T-cell (primary cell): ENCODE results near the gene MINDY4B. TPM values are rescaled to one million over a fixed set of nuclear protein-coding genes. Genes with fewer than 3 reads are reported as not detected.

Experiments
- ATAC-seq, 4 experiments: fragments of 200-7000 bp in 3 of 4; fragments of 150-1000 bp in 1 of 4; cut with Tn5 transposase; replicated peaks in 1 of 4; 1 replicate in 3 of 4; 2 replicates in 1 of 4; pipeline ENCODE4 v1.10.0; 2021; ENCODE audit warnings: moderate library complexity in 3 of 4, mild to moderate bottlenecking in 2 of 4, moderate number of reproducible peaks in 1 of 4
- CTCF ChIA-PET, 2 donors: fragments of 300-600 bp; sonication (Branson Sonifier 250); formaldehyde crosslinking; loops; one replicate each; lab custom pipeline; 2022; ENCODE audit warnings: antibody characterized with exemption in 2 of 2; lab: Charles Lee
- POLR2A ChIA-PET, 2 donors: fragments of 300-600 bp; sonication (Branson Sonifier 250); formaldehyde crosslinking; loops; one replicate each; lab custom pipeline; 2022; ENCODE audit warnings: antibody characterized with exemption in 2 of 2; lab: Charles Lee
- DNase-seq, 35 experiments: peaks; one replicate each; pipeline versions ENCODE4 v3.0.0 to v3.0.0-alpha.2; 2013 to 2023
- H3K27ac ChIP-seq: one replicate; pipeline ENCODE4 v1.5.1; 2013; ENCODE audit warnings: low read length
- H3K27me3 ChIP-seq, 2 experiments: replicated peaks in 1 of 2; 1 replicate in 1 of 2; 2 replicates in 1 of 2; pipeline versions ENCODE4 v1.6.1 to v1.7.0; 2013; ENCODE audit warnings: low read length in 1 of 2, mixed read lengths in 1 of 2; ENCODE audit not compliant: control insufficient read depth in 2 of 2, insufficient read depth in 2 of 2; ENCODE audit errors: extremely low read depth in 1 of 2
- H3K36me3 ChIP-seq, 2 donors: 1 replicate in 1 of 2; 2 replicates in 1 of 2; pipeline versions ENCODE4 v1.6.1 to v1.7.0; 2013; ENCODE audit warnings: low read length in 1 of 2; ENCODE audit not compliant: control insufficient read depth in 2 of 2, insufficient read depth in 1 of 2; ENCODE audit errors: extremely low read depth in 1 of 2
- H3K4me1 ChIP-seq, 2 experiments: 1 replicate in 1 of 2; 2 replicates in 1 of 2; pipeline versions ENCODE4 v1.6.1 to v1.7.0; 2013; ENCODE audit warnings: low read length in 2 of 2, mixed read lengths in 1 of 2; ENCODE audit not compliant: insufficient read depth in 2 of 2, control insufficient read depth in 1 of 2; ENCODE audit errors: extremely low read depth in 1 of 2
- H3K4me3 ChIP-seq, 2 donors: 1 replicate in 1 of 2; 2 replicates in 1 of 2; pipeline versions ENCODE4 v1.5.1 to v1.7.0; 2013; ENCODE audit warnings: mild to moderate bottlenecking in 2 of 2, low read length in 1 of 2, moderate library complexity in 1 of 2; ENCODE audit not compliant: control insufficient read depth in 1 of 2; ENCODE audit errors: extremely low read depth in 1 of 2
- H3K9me3 ChIP-seq: 2 replicates; pipeline ENCODE4 v1.7.0; 2013
- H3K27ac Mint-ChIP-seq, 2 donors: one replicate each; pipeline ENCODE4 v1.8.0; 2020 to 2021; ENCODE audit warnings: mild to moderate bottlenecking in 2 of 2, mixed read lengths in 2 of 2
- H3K27me3 Mint-ChIP-seq, 2 donors: one replicate each; pipeline ENCODE4 v1.8.0; 2021 to 2022; ENCODE audit warnings: mixed read lengths in 2 of 2
- H3K36me3 Mint-ChIP-seq: one replicate; pipeline ENCODE4 v1.8.0; 2021; ENCODE audit warnings: mixed read lengths
- H3K4me1 Mint-ChIP-seq, 3 donors: one replicate each; pipeline ENCODE4 v1.8.0; 2020 to 2022; ENCODE audit warnings: mixed read lengths in 3 of 3, mild to moderate bottlenecking in 1 of 3
- H3K4me3 Mint-ChIP-seq, 3 donors: one replicate each; pipeline ENCODE4 v1.8.0; 2020 to 2022; ENCODE audit warnings: mild to moderate bottlenecking in 3 of 3, mixed read lengths in 3 of 3, moderate library complexity in 3 of 3
- H3K9me3 Mint-ChIP-seq, 3 donors: one replicate each; pipeline ENCODE4 v1.8.0; 2020 to 2022; ENCODE audit warnings: mixed read lengths in 3 of 3
- WGBS: methylation state at CpG from one replicate; pipeline ENCODE4 v1.1.5; 2013; ENCODE audit warnings: missing lambda C conversion rate; ENCODE audit not compliant: insufficient coverage; 5-methylcytosine and 5-hydroxymethylcytosine counted together
- total RNA-seq, 35 experiments: library from RNA in 6 of 35; stranded (reverse) in 6 of 35; fragments of 120-200 nt in 1 of 35; gene quantifications; one replicate each; pipeline versions ENCODE4 v1.2.1 to v1.2.4 and lab custom pipeline; 2013 to 2026

Gene MINDY4B
- total RNA-seq, 5 donors from 2014 or later (not counting 1 experiment from before 2014, with no cell fraction given), result not detected

DNA sequence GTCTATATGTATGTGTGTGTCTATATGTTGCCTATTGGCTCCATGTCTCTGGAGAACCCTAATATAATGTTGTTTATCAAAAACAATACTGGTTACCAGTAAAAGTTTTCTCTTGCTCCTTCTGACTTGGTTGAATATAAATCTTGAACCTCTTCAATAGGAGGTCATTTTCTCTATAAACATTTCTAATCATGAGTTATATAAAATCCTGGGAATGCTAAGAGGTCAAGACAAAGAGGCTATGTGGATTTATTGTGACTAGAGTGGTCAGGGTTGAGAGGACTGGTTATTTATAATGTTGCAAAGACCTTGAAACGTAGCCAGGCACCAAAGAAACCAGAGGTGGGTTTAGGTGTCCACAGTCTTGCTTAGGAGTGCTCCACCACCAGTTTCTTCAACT lies 1.2 kb upstream of the MINDY4B start:
- Mint-ChIP-seq H3K27ac (no peak overlapping the region), H3K27me3 (peaks cover 21 to 30% of the 10 kb centered on the region in 2 donors), H3K9me3 (no peaks in the 10 kb centered on the region), H3K4me3 (no peak overlapping the region), H3K36me3 (no peaks in the 10 kb centered on the region), H3K4me1 (no peaks in the 10 kb centered on the region)
- no CpG with 5 or more reads among the region's 1 CpG for WGBS
- ChIA-PET POLR2A (no interaction called here), CTCF (no interaction called here)
- no peak overlapping the region for H3K27ac ChIP-seq
- no peaks in the 10 kb centered on the region for H3K9me3 ChIP-seq
- H3K4me3 ChIP-seq, result no peak overlapping the region
- no peaks in the 10 kb centered on the region for H3K4me1 ChIP-seq
- peaks cover 0 to 9% of the 10 kb centered on the region in 2 experiments for H3K27me3 ChIP-seq
- DNase-seq (no peak), ATAC-seq (no peak)
- H3K36me3 ChIP-seq, result no peaks in the 10 kb centered on the region

DNA sequence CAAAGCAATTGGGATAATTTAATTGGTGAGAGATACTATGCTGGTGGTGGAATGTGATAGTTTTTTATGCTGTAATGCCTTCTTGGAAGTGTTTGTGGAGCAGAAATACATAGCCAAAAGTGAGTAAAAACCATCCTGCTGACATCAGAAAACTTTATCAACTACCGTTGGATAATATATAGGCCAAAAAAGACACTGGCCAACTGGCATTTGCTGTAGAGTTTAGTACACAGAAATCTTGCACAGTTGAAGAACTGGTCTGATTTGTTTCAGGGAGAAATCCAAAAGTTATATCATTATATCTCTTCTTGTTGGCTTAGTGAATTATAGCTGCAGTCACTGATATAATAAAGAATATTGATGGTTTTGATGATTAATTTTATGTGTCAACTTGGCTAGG lies 507 bp upstream of the MINDY4B start:
- H3K4me1 Mint-ChIP-seq, result no peaks in the 10 kb centered on the region
- H3K36me3 ChIP-seq, result no peaks in the 10 kb centered on the region
- no peaks in the 10 kb centered on the region for H3K4me1 ChIP-seq
- no CpG with 5 or more reads among the region's 1 CpG for WGBS
- H3K4me3 Mint-ChIP-seq, result no peak overlapping the region
- no peak overlapping the region for H3K27ac Mint-ChIP-seq
- no peaks in the 10 kb centered on the region for H3K9me3 Mint-ChIP-seq
- H3K36me3 Mint-ChIP-seq, result no peaks in the 10 kb centered on the region
- no peaks in the 10 kb centered on the region for H3K9me3 ChIP-seq
- DNase-seq, result no peak
- ChIA-PET POLR2A (no interaction called here), CTCF (no interaction called here)
- H3K27me3 ChIP-seq, result peaks cover 0 to 9% of the 10 kb centered on the region in 2 experiments
- ATAC-seq, result no peak
- H3K4me3 ChIP-seq, result no peak overlapping the region
- peaks cover 21 to 27% of the 10 kb centered on the region in 2 donors for H3K27me3 Mint-ChIP-seq
- no peak overlapping the region for H3K27ac ChIP-seq

DNA sequence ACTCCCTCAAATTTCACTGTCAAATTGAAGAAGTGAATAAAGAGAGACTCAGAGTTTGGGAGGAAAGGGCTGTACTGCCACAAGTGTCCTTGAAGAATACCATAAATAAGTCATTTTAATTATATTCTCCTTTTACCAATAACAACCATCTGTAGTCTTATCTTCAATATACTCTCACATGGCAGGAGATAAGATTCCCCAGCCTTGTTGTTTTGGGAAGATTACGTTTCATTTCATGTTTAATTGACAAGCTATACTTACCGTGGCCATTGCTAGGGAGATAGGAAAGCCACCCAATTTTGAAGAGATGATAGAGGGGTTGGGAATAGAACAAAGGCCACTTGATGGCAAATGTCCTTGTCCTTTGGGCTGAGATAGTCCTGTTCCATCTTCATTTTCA lies 2.3 kb downstream of the MINDY4B start:
- CTCF ChIA-PET, result no interaction called here
- no CpG with 5 or more reads among the region's 2 CpGs for WGBS

DNA sequence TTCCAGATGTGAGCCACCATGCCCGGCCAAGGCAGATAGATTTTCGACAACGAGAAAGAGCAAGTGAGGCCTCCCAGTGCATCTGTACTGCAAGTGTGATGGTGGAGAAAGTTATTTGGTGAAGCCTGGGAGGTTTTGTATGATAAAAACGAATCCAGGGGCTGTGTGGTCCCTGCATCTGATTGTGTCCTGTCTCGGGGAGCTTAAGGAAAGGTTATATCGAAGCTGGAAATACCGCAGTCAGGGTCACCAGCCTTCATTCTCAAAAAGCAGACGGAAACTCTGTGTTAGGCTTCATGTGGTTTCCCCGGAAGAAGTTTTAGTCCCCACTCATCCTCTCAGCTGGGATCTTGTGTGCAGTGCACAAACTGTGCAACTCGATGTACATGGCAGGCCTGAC lies 3.4 kb downstream of the MINDY4B start:
- WGBS, result 92% methylated on average over 8 of the region's 10 CpGs
- no peak for DNase-seq
- POLR2A ChIA-PET, result no interaction called here
- Histone ChIP-seq H3K27ac (no peak overlapping the region), H3K9me3 (no peaks in the 10 kb centered on the region), H3K27me3 (no peaks in the 10 kb centered on the region), H3K36me3 (no peaks in the 10 kb centered on the region), H3K4me1 (no peaks in the 10 kb centered on the region), H3K4me3 (no peak overlapping the region)
- CTCF ChIA-PET, result no interaction called here
- Mint-ChIP-seq H3K9me3 (no peaks in the 10 kb centered on the region), H3K27me3 (peaks cover 22% of the 10 kb centered on the region in 2 donors), H3K36me3 (no peaks in the 10 kb centered on the region), H3K4me1 (no peaks in the 10 kb centered on the region), H3K27ac (no peak overlapping the region), H3K4me3 (no peak overlapping the region)
- ATAC-seq, result no peak

More for the DNA sequence above, 2.3 kb downstream of the MINDY4B start:
- H3K9me3 Mint-ChIP-seq, result no peaks in the 10 kb centered on the region
- no peak overlapping the region for H3K27ac Mint-ChIP-seq
- Histone ChIP-seq H3K4me1 (no peaks in the 10 kb centered on the region), H3K4me3 (no peak overlapping the region), H3K27me3 (no peaks in the 10 kb centered on the region), H3K27ac (no peak overlapping the region), H3K36me3 (no peaks in the 10 kb centered on the region), H3K9me3 (no peaks in the 10 kb centered on the region)
- no peaks in the 10 kb centered on the region for H3K4me1 Mint-ChIP-seq
- no peaks in the 10 kb centered on the region for H3K36me3 Mint-ChIP-seq
- POLR2A ChIA-PET, result no interaction called here
- no peak overlapping the region for H3K4me3 Mint-ChIP-seq
- no peak for ATAC-seq
- H3K27me3 Mint-ChIP-seq, result peaks cover 23 to 26% of the 10 kb centered on the region in 2 donors
- no peak for DNase-seq

DNA sequence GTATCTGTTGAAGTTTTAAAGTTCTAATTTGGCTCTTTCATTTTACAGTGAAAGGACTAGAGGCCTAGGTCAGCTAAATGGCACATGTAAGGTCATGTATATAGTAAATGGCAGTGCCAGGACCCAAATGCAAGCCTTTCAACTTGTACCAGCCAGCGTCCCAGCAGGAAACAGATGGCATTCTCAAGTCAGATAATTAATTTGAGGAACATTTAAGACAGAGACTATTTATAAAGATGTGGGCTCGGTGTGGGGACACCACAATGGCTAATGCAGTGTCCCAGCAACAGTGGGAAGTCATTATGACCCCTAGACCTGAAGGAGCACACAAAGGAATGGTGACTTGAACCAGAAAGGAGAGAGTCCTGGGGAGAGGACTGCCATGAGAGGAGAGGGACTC lies 6.1 kb downstream of the MINDY4B start:
- Histone ChIP-seq H3K36me3 (no peaks in the 10 kb centered on the region), H3K27me3 (no peaks in the 10 kb centered on the region), H3K4me3 (no peak overlapping the region), H3K4me1 (no peaks in the 10 kb centered on the region), H3K27ac (no peak overlapping the region), H3K9me3 (no peaks in the 10 kb centered on the region)
- Mint-ChIP-seq H3K27me3 (peaks cover 14 to 18% of the 10 kb centered on the region in 2 donors), H3K4me3 (no peak overlapping the region), H3K36me3 (no peaks in the 10 kb centered on the region), H3K27ac (no peak overlapping the region), H3K9me3 (no peaks in the 10 kb centered on the region), H3K4me1 (no peaks in the 10 kb centered on the region)
- ChIA-PET POLR2A (no interaction called here), CTCF (no interaction called here)
- no peak for ATAC-seq
- no peak for DNase-seq
- WGBS, result 17% methylated on average over 2 of the region's 2 CpGs

DNA sequence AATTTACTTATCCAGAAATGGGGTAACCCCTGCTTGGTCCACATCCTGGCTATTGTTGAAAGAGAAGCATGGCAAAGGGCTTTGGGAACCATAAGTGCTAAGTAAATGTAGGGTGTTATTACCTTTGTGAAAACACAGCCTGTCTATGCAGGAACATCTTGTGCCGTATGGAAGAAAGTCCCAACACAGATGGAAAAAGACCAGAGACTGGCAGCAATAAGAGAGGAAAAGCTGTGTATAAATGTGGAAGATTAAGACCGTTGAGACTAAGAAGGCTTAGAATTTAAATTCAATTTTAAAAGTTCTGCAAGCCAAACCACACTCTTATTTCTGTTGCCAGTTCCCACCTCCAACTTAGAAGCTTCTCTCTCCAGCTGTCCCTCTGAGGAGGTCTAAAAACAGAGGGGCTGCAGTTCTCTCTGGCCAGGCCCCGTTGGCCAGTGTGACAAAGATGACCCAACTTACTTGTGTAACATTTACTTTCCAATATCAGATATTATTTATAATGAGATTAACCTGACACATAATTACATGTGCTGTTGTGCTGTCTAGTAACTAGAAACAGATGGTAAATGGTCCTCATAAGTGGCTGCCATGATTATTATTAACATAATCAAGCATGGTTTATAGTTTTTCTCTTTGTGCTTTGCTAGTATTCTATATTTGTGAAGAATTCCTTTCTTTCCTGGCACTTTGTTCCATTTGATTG lies 7.0 kb downstream of the MINDY4B start:
- Mint-ChIP-seq H3K27me3 (peaks cover 14 to 18% of the 10 kb centered on the region in 2 donors), H3K4me1 (no peaks in the 10 kb centered on the region), H3K27ac (no peak overlapping the region), H3K36me3 (no peaks in the 10 kb centered on the region), H3K9me3 (no peaks in the 10 kb centered on the region), H3K4me3 (no peak overlapping the region)
- ChIA-PET POLR2A (no interaction called here), CTCF (no interaction called here)
- ATAC-seq (no peak), DNase-seq (no peak)
- WGBS, result 75% methylated on average over 1 of the region's 3 CpGs
- no peaks in the 10 kb centered on the region for H3K27me3 ChIP-seq
- H3K36me3 ChIP-seq, result no peaks in the 10 kb centered on the region
- H3K4me1 ChIP-seq, result no peaks in the 10 kb centered on the region
- no peak overlapping the region for H3K4me3 ChIP-seq
- no peak overlapping the region for H3K27ac ChIP-seq
- H3K9me3 ChIP-seq, result no peaks in the 10 kb centered on the region
